Stimulated activated CD8-positive, alpha-beta memory T cell treated with anti-CD3 and anti-CD28 coated beads, Interleukin-15, amount 100 ng/mL, for 1 hour (primary cell): ENCODE data around the gene OR2L2.
"Not testable (repeated sequence)": the region's sequence is repeated elsewhere in the genome, so short reads cannot be mapped to it uniquely, and the experiment has no call there.

Experiments used
- DNase-seq: peaks from one replicate; pipeline ENCODE4 v3.0.0-alpha.2; 2020; ENCODE audit warnings: low read depth

OR2L2 gene, protein sequence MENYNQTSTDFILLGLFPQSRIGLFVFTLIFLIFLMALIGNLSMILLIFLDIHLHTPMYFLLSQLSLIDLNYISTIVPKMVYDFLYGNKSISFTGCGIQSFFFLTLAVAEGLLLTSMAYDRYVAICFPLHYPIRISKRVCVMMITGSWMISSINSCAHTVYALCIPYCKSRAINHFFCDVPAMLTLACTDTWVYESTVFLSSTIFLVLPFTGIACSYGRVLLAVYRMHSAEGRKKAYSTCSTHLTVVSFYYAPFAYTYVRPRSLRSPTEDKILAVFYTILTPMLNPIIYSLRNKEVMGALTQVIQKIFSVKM

GRCh38 chr1:248029770-248030169 lies at the start of gene OR2L2:
Gene OR2L2, plus strand, starts transcription at chr1:248030070. Its CDS starts 8,198 bp downstream, at chr1:248038268.
- no peak for DNase-seq

DNA sequence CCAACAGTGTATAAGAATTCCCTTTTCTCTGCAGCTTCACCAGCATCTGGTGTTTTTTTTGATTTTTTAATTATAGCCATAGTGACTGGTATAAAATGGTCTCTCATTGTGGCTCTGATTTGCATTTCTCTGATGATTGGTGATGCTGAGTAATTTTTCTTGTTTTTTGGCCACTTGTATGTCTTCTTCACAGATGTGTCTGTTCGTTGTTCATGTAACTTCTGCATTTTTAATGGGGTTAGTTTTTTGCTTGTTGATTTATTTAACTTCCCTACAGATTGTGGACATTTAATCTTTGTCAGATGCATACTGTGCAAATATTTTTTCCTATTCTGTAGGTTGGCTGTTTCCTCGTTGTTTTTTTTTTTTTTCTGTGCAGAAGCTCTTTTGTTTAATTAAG lies 36.9 kb upstream of the OR2L2 start:
- no peak for DNase-seq

DNA sequence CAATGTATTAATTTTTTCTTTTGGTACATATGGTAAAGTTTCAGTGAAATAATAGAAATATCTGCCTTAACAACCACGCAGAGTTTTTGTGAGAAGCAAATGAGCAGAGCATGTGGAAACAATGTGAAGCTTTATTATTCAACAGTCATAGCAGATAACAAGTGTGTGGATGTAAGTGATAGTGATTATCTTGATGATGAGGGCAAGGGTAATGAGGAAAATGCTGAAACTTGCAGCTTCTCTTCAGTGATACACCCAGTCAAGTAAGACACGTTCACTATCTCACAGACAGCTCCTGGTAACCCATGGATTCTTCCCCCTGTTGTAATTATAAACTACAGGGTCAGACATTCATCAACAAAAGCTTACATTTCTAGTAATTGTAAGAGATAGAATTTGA lies 31.1 kb upstream of the OR2L2 start:
- DNase-seq, result no peak

DNA sequence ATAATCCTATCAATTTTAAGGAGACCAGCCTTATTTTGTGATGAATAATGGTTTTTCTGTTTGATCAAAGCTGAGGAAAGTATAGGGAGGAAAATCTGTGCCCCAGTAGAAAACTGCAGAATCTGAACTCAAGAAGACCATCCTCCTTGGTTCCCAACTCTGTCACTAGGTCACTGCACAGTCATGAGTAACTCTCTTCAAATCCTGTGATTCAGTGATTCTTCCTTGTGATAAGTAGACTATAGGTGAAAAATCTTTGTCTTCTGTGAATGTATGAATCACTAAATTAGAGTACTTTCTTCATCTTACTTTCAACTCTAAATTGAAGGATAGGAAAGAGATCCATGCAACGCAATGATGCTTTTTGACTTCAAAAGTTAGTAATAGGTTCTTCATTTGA lies 29.7 kb upstream of the OR2L2 start:
- DNase-seq, result no peak

- no peak for DNase-seq
Observed at GRCh38 chr1:248007778-248008177, 22.1 kb upstream of the OR2L2 start.

- DNase-seq, result no peak
Observed at GRCh38 chr1:248009681-248010080, 20.2 kb upstream of the OR2L2 start.

DNA sequence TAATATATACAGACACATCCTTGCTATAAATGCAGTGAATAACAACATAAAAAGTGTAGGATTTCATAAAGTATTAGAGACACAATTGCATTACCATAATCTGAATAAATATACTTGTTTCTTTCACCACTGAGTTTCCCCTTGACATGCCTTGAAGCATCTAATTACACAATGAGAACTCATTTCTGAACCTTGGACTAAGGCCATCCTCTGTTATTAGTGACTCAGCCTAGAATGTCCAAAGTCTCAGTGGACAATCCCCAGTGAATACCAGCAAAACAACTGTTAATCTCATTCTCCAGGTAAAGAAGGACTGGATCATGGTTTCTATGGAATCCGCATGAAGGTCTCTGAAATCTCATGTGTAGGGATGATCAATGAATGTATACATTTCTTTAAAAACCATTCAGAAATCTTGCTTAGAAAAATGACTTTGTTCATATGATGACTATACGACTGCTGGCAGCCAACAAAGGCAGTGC lies 16.6 kb upstream of the OR2L2 start, which contains the start of gene OR2L5:
TSS of gene OR2L5 (plus strand) at position 432 of the 482 bp plus-strand sequence. CDS start 8,288 bp downstream, outside the sequence.
- no peak for DNase-seq

DNA sequence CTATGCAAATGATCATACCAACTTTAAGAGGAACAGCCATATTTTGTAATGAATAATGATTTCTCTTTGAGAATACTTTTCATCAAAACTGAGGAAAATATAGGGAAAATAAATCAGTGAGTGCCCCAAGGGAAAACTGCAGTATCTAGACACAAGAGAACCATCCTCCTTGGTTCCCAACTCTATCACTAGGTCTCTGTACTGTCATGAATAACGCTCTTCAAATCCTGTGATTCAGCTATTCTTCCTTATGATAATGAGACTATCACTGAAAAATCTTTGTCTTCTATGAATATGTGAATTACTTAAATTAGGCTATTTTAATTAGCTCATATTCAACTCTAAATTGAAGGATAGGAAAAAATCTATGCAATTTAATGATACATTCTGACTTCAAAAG lies 14.1 kb upstream of the OR2L2 start:
- no peak for DNase-seq

- DNase-seq, result no peak
Observed at GRCh38 chr1:248045209-248045608, 15.3 kb downstream of the OR2L2 start.

DNA sequence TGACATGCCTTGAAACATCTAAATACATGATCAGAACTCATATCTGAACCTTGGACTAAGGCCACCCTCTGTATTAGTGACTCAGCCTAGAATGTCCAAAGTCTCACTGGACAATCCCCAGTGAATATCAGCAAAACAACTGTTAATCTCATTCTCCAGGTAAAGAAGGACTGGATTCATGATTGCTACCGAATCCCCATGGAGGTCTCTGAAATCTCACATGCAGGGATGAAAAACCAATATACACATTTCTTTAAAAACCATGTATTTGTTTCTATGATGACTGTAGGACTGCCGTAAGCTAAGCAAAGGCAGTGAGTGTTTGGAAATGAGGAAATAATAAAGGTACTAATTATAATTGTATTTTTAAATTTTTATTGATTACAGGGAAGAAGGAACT lies 16.7 kb downstream of the OR2L2 start, which contains the start of gene OR2L3:
TSS of gene OR2L3 (plus strand) at position 301 of the 400 bp plus-strand sequence. CDS start 13,846 bp downstream, outside the sequence.
- DNase-seq, result no peak

- DNase-seq, result no peak
Observed at GRCh38 chr1:248047008-248047407, 17.1 kb downstream of the OR2L2 start.

GRCh38 chr1:248054671-248055070 lies 24.8 kb downstream of the OR2L2 start:
- DNase-seq, result no peak

- DNase-seq, result no peak
Observed at GRCh38 chr1:248055261-248055660, 25.4 kb downstream of the OR2L2 start.

DNA sequence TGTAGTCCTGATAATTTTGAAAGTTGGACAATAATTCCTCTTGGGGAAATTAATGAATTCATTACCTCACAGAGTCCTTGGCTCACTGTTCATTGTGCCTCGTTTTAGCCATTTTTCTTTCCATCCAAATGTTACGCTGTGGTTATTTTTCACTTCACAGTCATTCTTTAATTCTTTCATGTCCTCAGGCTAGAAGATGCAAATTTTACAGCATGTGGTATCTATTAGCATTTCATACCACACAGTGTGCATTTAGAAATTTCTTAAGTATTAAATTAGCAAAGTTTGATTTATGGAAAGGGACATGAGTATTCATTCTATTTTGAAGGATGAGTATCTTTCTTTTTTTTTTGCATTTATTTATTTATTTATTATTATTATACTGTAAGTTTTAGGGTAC lies 35.2 kb downstream of the OR2L2 start:
- no peak for DNase-seq

DNA sequence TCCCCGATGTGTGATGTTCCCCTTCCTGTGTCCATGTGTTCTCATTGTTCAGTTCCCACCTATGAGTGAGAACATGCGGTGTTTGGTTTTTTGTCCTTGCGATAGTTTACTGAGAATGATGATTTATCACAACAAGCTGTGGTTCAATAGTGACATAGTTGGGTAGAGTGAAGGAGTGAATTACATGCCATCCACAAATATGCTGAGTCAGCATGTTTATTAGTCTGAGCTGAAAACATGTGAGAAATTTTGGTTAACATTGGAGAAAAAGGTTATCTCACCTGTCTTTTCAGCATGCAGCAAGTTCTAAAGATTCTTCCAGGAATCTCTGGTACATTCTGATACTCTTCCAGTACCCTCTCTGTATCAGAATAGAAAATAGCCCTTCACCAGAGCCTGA lies 35.7 kb downstream of the OR2L2 start:
- DNase-seq, result no peak

GRCh38 chr1:248083864-248084263 lies 54.0 kb downstream of the OR2L2 start:
- DNase-seq, result not testable (repeated sequence)
